HCT116 (cell line): Measurements from ENCODE around the gene CST4. TPM values are rescaled to one million over a fixed set of nuclear protein-coding genes. Genes with fewer than 3 reads are reported as not detected.
"Not testable (repeated sequence)": the region's sequence is repeated elsewhere in the genome, so short reads cannot be mapped to it uniquely, and the experiment has no call there.

Experiments
- ATAC-seq: fragments of 200-7000 bp; cut with Tn5 transposase; 2 replicates; pipeline ENCODE4 v1.9.1; 2020; ENCODE audit warnings: mild to moderate bottlenecking, moderate library complexity
- BruUV-seq: library from RNA; stranded (reverse); fragments of 400-500 nt; replicated peaks from 2 replicates; lab custom pipeline; 2021; lab: Mats Ljungman, UMichigan
- CTCF ChIA-PET: fragments of 300-600 bp; sonication (Branson Sonifier 250); formaldehyde crosslinking; loops from one replicate; lab custom pipeline; 2021; ENCODE audit warnings: antibody characterized with exemption; lab: Charles Lee
- POLR2A ChIA-PET: fragments of 300-600, 350-600 bp; sonication (Branson Sonifier 250); formaldehyde crosslinking; loops from one replicate; lab custom pipeline; 2021; ENCODE audit warnings: antibody characterized with exemption; lab: Charles Lee
- RAD21 ChIA-PET, 2 experiments: fragments of 300-600 bp; sonication (Branson Sonifier 250); formaldehyde crosslinking; loops; one replicate each; lab custom pipeline; 2023; ENCODE audit warnings: low total read pairs in 2 of 2; ENCODE audit not compliant: uncharacterized antibody in 2 of 2, unreplicated experiment in 2 of 2, low non-redundant PET in 1 of 2; lab: Charles Lee
- DNase-seq: peaks from one replicate; pipeline ENCODE4 v3.0.0-alpha.2; 2010; ENCODE audit warnings: low read depth, low spot score
- H2AFZ ChIP-seq: fragments of 200-600 bp; shearing (Covaris generic), sonication (generic); 2 replicates; pipeline ENCODE4 v1.6.1; 2017; ENCODE audit warnings: low read depth, mixed run types, mixed read lengths, antibody characterized with exemption, low read length; ENCODE audit not compliant: poor library complexity, severe bottlenecking
- H3K27ac ChIP-seq: 2 replicates; pipeline ENCODE4 v1.5.1; 2012; ENCODE audit warnings: low read depth, low read length
- H3K27me3 ChIP-seq: fragments of 200-600 bp; sonication (generic); 2 replicates; pipeline ENCODE4 v1.6.1; 2016; ENCODE audit warnings: mixed run types, low read length, mixed read lengths; ENCODE audit not compliant: insufficient read depth
- H3K36me3 ChIP-seq, 2 experiments: fragments of 200-500 bp in 1 of 2; fragments of 200-600 bp in 1 of 2; sonication (Bioruptor generic) in 1 of 2; sonication (generic) in 1 of 2; 2 replicates each; pipeline versions ENCODE4 v1.5.1 to v1.6.1; 2014 to 2016; ENCODE audit warnings: low read length in 2 of 2, inconsistent platforms in 1 of 2, mixed read lengths in 1 of 2, mixed run types in 1 of 2; ENCODE audit not compliant: insufficient read depth in 2 of 2, control insufficient read depth in 1 of 2
- H3K4me1 ChIP-seq, 2 experiments: fragments of 200-600 bp in 1 of 2; sonication (generic) in 1 of 2; 2 replicates each; pipeline versions ENCODE4 v1.5.1 to v1.6.1; 2012 to 2017; ENCODE audit warnings: low read length in 2 of 2, inconsistent platforms in 1 of 2, mild to moderate bottlenecking in 1 of 2, mixed read lengths in 1 of 2, mixed run types in 1 of 2, moderate library complexity in 1 of 2; ENCODE audit not compliant: insufficient read depth in 2 of 2, control insufficient read depth in 1 of 2
- H3K4me2 ChIP-seq: fragments of 200-600 bp; sonication (generic); 2 replicates; pipeline ENCODE4 v1.6.1; 2017; ENCODE audit warnings: mixed run types, low read length, mixed read lengths
- H3K4me3 ChIP-seq, 2 experiments: fragments of 200-600 bp in 1 of 2; sonication (generic) in 1 of 2; replicated peaks in 1 of 2; 2 replicates each; pipeline ENCODE4 v1.5.1; 2011 to 2016; ENCODE audit warnings: low read length in 2 of 2, control low read depth in 1 of 2, low read depth in 1 of 2, mild to moderate bottlenecking in 1 of 2, mixed read lengths in 1 of 2, mixed run types in 1 of 2
- H3K79me2 ChIP-seq: fragments of 200-600 bp; sonication (generic); 2 replicates; pipeline ENCODE4 v1.6.1; 2017; ENCODE audit warnings: mild to moderate bottlenecking, mixed run types, low read length, moderate library complexity, mixed read lengths; ENCODE audit not compliant: insufficient read depth
- H3K9ac ChIP-seq: fragments of 200-600 bp; sonication (generic); 2 replicates; pipeline ENCODE4 v1.6.1; 2016; ENCODE audit warnings: low read length, mixed read lengths
- H3K9me2 ChIP-seq: fragments of 200-600 bp; sonication (generic), shearing (Covaris generic); 2 replicates; pipeline ENCODE4 v1.6.1; 2017; ENCODE audit warnings: mixed run types, mild to moderate bottlenecking, moderate library complexity; ENCODE audit not compliant: insufficient read depth
- H3K9me3 ChIP-seq, 2 experiments: fragments of 200-500 bp in 1 of 2; fragments of 200-600 bp in 1 of 2; sonication (Bioruptor generic) in 1 of 2; sonication (generic) in 1 of 2; 2 replicates each; pipeline ENCODE4 v1.6.1; 2014 to 2017; ENCODE audit warnings: low read length in 2 of 2, mixed read lengths in 2 of 2, inconsistent platforms in 1 of 2, low read depth in 1 of 2, mild to moderate bottlenecking in 1 of 2, mixed run types in 1 of 2, moderate library complexity in 1 of 2; ENCODE audit not compliant: control insufficient read depth in 1 of 2, insufficient read depth in 1 of 2
- H4K20me1 ChIP-seq: fragments of 200-600 bp; sonication (generic), shearing (Covaris generic); 2 replicates; pipeline ENCODE4 v1.6.1; 2017; ENCODE audit warnings: mixed run types, mild to moderate bottlenecking, moderate library complexity; ENCODE audit not compliant: insufficient read depth
- EGR1 ChIP-seq: IDR thresholded peaks from 2 replicates; pipeline ENCODE4 v1.6.1; 2012; ENCODE audit warnings: low read depth
- EZH2 ChIP-seq: fragments of 200-600 bp; sonication (generic); IDR thresholded peaks from 2 replicates; pipeline ENCODE4 v1.6.1; 2017; ENCODE audit warnings: antibody characterized with exemption, mixed run types
- FOSL1 ChIP-seq: IDR thresholded peaks from 2 replicates; pipeline ENCODE4 v1.6.1; 2012; ENCODE audit warnings: low read depth
- JUND ChIP-seq: IDR thresholded peaks from 2 replicates; pipeline ENCODE4 v1.6.1; 2012
- POLR2AphosphoS5 ChIP-seq: IDR thresholded peaks from 2 replicates; pipeline ENCODE4 v1.6.1; 2011; ENCODE audit warnings: mild to moderate bottlenecking, low read depth, low read length, moderate library complexity
- RAD21 ChIP-seq: IDR thresholded peaks from 2 replicates; pipeline ENCODE4 v1.6.1; 2012; ENCODE audit warnings: low read depth, mild to moderate bottlenecking
- SP1 ChIP-seq: IDR thresholded peaks from 2 replicates; pipeline ENCODE4 v1.6.1; 2012; ENCODE audit warnings: low read depth
- YY1 ChIP-seq: IDR thresholded peaks from 2 replicates; pipeline ENCODE4 v1.6.1; 2011; ENCODE audit warnings: low read length, low read depth, moderate library complexity, mild to moderate bottlenecking; ENCODE audit not compliant: insufficient replicate concordance; ENCODE audit errors: extremely low read depth
- intact Hi-C: fragments of 100-400 bp; cut with micrococcal nuclease; formaldehyde crosslinking; loops from 2 replicates; pipeline ENCODE4 v1.10.0; 2022
- total RNA-seq: library from RNA; stranded (reverse); gene quantifications from one replicate; pipeline ENCODE4 v1.2.1, GENCODE V29; 2021; ENCODE audit not compliant: unreplicated experiment
- TF ChIP-seq, protein P1 (sequence below), 3 experiments: fragments of 200-600 bp in 1 of 3; sonication (generic) in 1 of 3; IDR thresholded peaks in 2 of 3; conservative IDR thresholded peaks in 1 of 3; 2 replicates each; pipeline ENCODE4 v1.5.1; 2012 to 2017; ENCODE audit warnings: low read depth in 2 of 3, low read length in 2 of 3, antibody characterized with exemption in 1 of 3, borderline replicate concordance in 1 of 3, control low read depth in 1 of 3, mild to moderate bottlenecking in 1 of 3, mixed read lengths in 1 of 3, mixed run types in 1 of 3, moderate library complexity in 1 of 3; ENCODE audit not compliant: insufficient read depth in 1 of 3
- TF ChIP-seq, protein P2 (sequence below): IDR thresholded peaks from 2 replicates; pipeline ENCODE4 v1.6.1; 2012

Gene CST4
- total RNA-seq, 1 experiment from 2014 or later = not detected

DNA sequence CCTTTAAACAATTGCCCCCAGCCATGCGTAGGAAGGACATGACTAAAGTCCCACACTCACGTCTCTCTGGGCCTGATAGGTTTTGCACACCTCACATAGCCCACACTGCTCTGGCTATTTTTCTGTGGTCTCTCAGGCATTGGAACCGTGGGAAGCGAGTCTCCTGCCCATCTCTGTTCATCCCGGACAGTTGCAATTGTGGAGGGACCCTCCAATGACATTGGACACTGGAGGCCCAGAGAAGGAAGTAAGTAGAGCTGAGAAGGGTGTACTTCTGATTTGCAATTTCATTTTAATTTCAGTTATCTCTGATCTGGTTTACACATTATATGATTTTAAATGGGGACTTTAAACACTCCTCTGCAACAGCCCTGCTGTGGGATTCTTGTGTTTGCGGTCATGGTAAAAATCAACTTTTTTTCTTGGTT, 27.8 kb downstream of the CST4 start (continued):
- TF ChIP-seq EGR1 (no peak), FOSL1 (no peak)

DNA sequence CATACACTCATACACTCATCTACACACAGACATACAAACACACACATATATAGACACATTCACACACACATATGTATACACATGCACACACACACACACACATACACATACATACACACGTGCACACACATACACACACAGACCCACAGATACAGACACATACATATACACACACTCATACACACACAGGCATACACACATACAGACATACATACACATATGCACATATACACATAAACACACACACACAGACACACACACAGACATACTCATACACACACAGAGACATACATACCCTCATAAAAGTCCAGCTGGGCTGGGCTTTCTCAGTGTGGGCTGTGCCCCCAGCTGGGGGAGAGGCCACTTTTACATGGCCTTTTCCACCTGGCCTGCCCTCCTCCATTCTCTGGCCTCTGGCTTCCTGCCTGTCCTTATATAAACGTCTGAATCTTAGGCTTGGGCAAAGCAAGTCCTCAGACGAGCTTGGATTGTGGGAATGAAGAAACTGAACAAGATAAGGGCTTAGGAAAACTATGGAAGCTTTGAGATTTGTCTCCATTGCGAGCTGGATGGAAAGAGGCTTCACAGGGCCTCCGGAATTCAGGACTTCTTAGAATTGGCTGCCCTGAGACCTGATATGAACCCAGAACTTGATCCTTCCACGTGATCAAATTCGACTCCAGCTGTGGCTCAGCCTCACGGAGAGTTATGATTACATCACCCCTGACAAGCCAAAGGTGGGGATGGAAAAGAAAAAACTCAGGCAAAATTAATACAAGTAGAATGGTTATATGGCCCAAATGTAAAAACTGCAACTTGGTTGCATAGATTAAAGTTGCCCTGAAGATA, 28.6 kb downstream of the CST4 start:
- ATAC-seq = no peak
- H3K9ac ChIP-seq = no peak overlapping the region
- CTCF ChIA-PET = no interaction called here

DNA sequence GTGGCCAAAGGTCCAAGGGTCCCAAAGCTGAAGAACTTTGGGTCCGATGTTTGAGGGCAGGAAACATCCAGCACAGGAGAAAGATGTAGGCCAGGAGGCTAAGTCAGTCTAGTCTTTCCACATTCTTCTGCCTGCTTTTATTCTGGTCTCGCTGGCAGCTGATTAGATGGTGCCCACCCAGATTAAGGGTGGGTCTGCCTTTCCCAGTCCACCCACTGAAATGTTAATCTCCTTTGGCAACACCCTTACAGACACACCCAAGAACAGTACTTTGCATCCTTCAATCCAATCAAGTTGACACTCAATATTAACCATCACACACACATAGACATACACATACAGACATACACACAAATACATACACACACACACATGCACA, 29.2 kb downstream of the CST4 start:
- H4K20me1 ChIP-seq, H3K9me2 ChIP-seq, ATAC-seq, BruUV-seq, H2AFZ ChIP-seq, POLR2A ChIA-PET, H3K27ac ChIP-seq, H3K79me2 ChIP-seq, H3K4me2 ChIP-seq, H3K4me3 ChIP-seq, H3K9me3 ChIP-seq, RAD21 ChIA-PET, DNase-seq, H3K27me3 ChIP-seq, CTCF ChIA-PET, H3K36me3 ChIP-seq, H3K9ac ChIP-seq, intact Hi-C loops, H3K4me1 ChIP-seq: not testable (repeated sequence)

More for the DNA sequence above, 28.6 kb downstream of the CST4 start:
- H3K27me3 ChIP-seq = no peaks in the 10 kb centered on the region
- RAD21 ChIA-PET = no interaction called here
- no peaks in the 10 kb centered on the region for H3K9me3 ChIP-seq
- TF ChIP-seq FOSL1 = no peak
- TF ChIP-seq, protein P1, sequence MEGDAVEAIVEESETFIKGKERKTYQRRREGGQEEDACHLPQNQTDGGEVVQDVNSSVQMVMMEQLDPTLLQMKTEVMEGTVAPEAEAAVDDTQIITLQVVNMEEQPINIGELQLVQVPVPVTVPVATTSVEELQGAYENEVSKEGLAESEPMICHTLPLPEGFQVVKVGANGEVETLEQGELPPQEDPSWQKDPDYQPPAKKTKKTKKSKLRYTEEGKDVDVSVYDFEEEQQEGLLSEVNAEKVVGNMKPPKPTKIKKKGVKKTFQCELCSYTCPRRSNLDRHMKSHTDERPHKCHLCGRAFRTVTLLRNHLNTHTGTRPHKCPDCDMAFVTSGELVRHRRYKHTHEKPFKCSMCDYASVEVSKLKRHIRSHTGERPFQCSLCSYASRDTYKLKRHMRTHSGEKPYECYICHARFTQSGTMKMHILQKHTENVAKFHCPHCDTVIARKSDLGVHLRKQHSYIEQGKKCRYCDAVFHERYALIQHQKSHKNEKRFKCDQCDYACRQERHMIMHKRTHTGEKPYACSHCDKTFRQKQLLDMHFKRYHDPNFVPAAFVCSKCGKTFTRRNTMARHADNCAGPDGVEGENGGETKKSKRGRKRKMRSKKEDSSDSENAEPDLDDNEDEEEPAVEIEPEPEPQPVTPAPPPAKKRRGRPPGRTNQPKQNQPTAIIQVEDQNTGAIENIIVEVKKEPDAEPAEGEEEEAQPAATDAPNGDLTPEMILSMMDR (IDR thresholded peaks at IDR 0.05 in 2 of 3, conservative IDR thresholded peaks at IDR 0.05 in 1 of 3; ENCODE audit: borderline replicate concordance in 1 of 3, insufficient read depth in 1 of 3, low read depth in 2 of 3, low read length in 2 of 3) = no peak
- no peak for TF ChIP-seq YY1
- no peak for TF ChIP-seq JUND
- TF ChIP-seq, protein P2, sequence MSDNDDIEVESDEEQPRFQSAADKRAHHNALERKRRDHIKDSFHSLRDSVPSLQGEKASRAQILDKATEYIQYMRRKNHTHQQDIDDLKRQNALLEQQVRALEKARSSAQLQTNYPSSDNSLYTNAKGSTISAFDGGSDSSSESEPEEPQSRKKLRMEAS = no peak
- TF ChIP-seq POLR2AphosphoS5 = no peak
- no peak for TF ChIP-seq EZH2
- no peak for TF ChIP-seq RAD21
- TF ChIP-seq SP1 = no peak
- TF ChIP-seq, all 23 proteins: peak for 0
- no peak overlapping the region for H3K4me2 ChIP-seq
- no peaks in the 10 kb centered on the region for H3K79me2 ChIP-seq
- DNase-seq = no peak
- H3K9me2 ChIP-seq = no peaks in the 10 kb centered on the region
- no peaks in the 10 kb centered on the region for H3K36me3 ChIP-seq
- intact Hi-C loops = no loop called here
- BruUV-seq = no TSS peak
- H3K4me3 ChIP-seq = no peak overlapping the region
- H2AFZ ChIP-seq = no peak overlapping the region
- no peaks in the 10 kb centered on the region for H3K4me1 ChIP-seq
- H4K20me1 ChIP-seq = no peaks in the 10 kb centered on the region
- POLR2A ChIA-PET = no interaction called here
- no peak overlapping the region for H3K27ac ChIP-seq
